SK-N-SH (cell line): ENCODE data around the gene LAMB1. TPM values are rescaled to one million over a fixed set of nuclear protein-coding genes. Genes with fewer than 3 reads are reported as not detected.

Experiments
- CTCF ChIA-PET: fragments of 300-600, 350-600 bp; formaldehyde crosslinking; extraction: SDS; loops from one replicate; lab custom pipeline; 2021; lab: Yijun Ruan, JAX
- POLR2A ChIA-PET: fragments of 350-600 bp; sonication (Branson Sonifier 250); formaldehyde crosslinking; extraction: SDS; loops from one replicate; lab custom pipeline; 2020; ENCODE audit warnings: antibody characterized with exemption, inconsistent platforms; lab: Yijun Ruan, JAX
- DNase-seq: peaks from one replicate; pipeline ENCODE4 v3.0.0; 2012
- H2AFZ ChIP-seq: fragments of 200-600 bp; sonication (generic); 2 replicates; pipeline ENCODE4 v1.8.1; 2016; ENCODE audit warnings: antibody characterized with exemption, mild to moderate bottlenecking, low read depth
- H3F3A ChIP-seq: fragments of 200-600 bp; sonication (generic); replicated peaks from 2 replicates; pipeline ENCODE3; 2016; ENCODE audit warnings: antibody characterized with exemption, mild to moderate bottlenecking; ENCODE audit not compliant: insufficient read depth
- H3K27ac ChIP-seq, 2 experiments: fragments of 200-500 bp in 1 of 2; fragments of 200-600 bp in 1 of 2; sonication (Bioruptor generic) in 1 of 2; sonication (generic), shearing (Covaris generic) in 1 of 2; 2 replicates each; pipeline versions ENCODE4 v1.5.1 to v1.6.1; 2014 to 2016; ENCODE audit warnings: low read depth in 2 of 2, inconsistent platforms in 1 of 2, low read length in 1 of 2, mild to moderate bottlenecking in 1 of 2, mixed read lengths in 1 of 2
- H3K27me3 ChIP-seq: fragments of 200-600 bp; sonication (generic), shearing (Covaris generic); 2 replicates; pipeline ENCODE4 v1.6.1; 2016; ENCODE audit warnings: mixed run types; ENCODE audit not compliant: insufficient read depth
- H3K36me3 ChIP-seq, 2 experiments: fragments of 200-500 bp in 1 of 2; fragments of 200-600 bp in 1 of 2; sonication (Bioruptor generic) in 1 of 2; sonication (generic) in 1 of 2; replicated peaks in 1 of 2; 2 replicates each; pipeline versions ENCODE3 to v1.5.1; 2014 to 2016; ENCODE audit warnings: low read length in 1 of 2, mild to moderate bottlenecking in 1 of 2; ENCODE audit not compliant: insufficient read depth in 2 of 2, control insufficient read depth in 1 of 2
- H3K4me1 ChIP-seq, 2 experiments: fragments of 200-500 bp in 1 of 2; fragments of 200-600 bp in 1 of 2; sonication (Bioruptor generic) in 1 of 2; sonication (generic), shearing (Covaris generic) in 1 of 2; 2 replicates each; pipeline versions ENCODE4 v1.5.1 to v1.6.1; 2014 to 2016; ENCODE audit warnings: low read depth in 1 of 2, low read length in 1 of 2, mixed run types in 1 of 2; ENCODE audit not compliant: insufficient read depth in 2 of 2, control insufficient read depth in 1 of 2
- H3K4me2 ChIP-seq: fragments of 200-600 bp; sonication (generic), shearing (Covaris generic); 2 replicates; pipeline ENCODE4 v1.6.1; 2017; ENCODE audit warnings: mixed run types
- H3K4me3 ChIP-seq, 2 experiments: fragments of 200-500 bp in 1 of 2; fragments of 200-600 bp in 1 of 2; sonication (Bioruptor generic) in 1 of 2; sonication (generic), shearing (Covaris generic) in 1 of 2; 2 replicates each; pipeline versions ENCODE4 v1.5.1 to v1.8.1; 2014 to 2016; ENCODE audit warnings: low read depth in 2 of 2, inconsistent platforms in 1 of 2, low read length in 1 of 2, mild to moderate bottlenecking in 1 of 2, mixed read lengths in 1 of 2, moderate library complexity in 1 of 2
- H3K79me2 ChIP-seq: fragments of 200-600 bp; sonication (generic); 2 replicates; pipeline ENCODE4 v1.8.1; 2017; ENCODE audit warnings: mild to moderate bottlenecking; ENCODE audit not compliant: insufficient read depth
- H3K9ac ChIP-seq: fragments of 200-600 bp; sonication (generic); 2 replicates; pipeline ENCODE4 v1.6.1; 2017; ENCODE audit warnings: mixed run types
- H3K9me2 ChIP-seq: fragments of 200-600 bp; sonication (generic); 2 replicates; pipeline ENCODE4 v1.6.1; 2017; ENCODE audit warnings: mixed run types
- H3K9me3 ChIP-seq: fragments of 200-600 bp; sonication (generic); 2 replicates; pipeline ENCODE4 v1.6.1; 2017; ENCODE audit warnings: mixed run types, mild to moderate bottlenecking, moderate library complexity
- H4K20me1 ChIP-seq: fragments of 200-600 bp; sonication (generic); 2 replicates; pipeline ENCODE4 v1.6.1; 2017; ENCODE audit warnings: mild to moderate bottlenecking, mixed run types; ENCODE audit not compliant: insufficient read depth
- EP300 ChIP-seq, 2 experiments: IDR thresholded peaks; 2 replicates each; pipeline versions ENCODE4 v1.4.0 to v1.6.1; 2012; ENCODE audit warnings: borderline replicate concordance in 1 of 2, low read depth in 1 of 2, low read length in 1 of 2
- FOSL2 ChIP-seq: IDR thresholded peaks from 2 replicates; pipeline ENCODE4 v1.4.0; 2012; ENCODE audit warnings: low read depth, mild to moderate bottlenecking, moderate library complexity, borderline replicate concordance
- FOXM1 ChIP-seq: IDR thresholded peaks from 2 replicates; pipeline ENCODE4 v1.4.0; 2012; ENCODE audit warnings: low read depth, mild to moderate bottlenecking
- IRF3 ChIP-seq: fragments of 150-350 bp; IDR thresholded peaks from 2 replicates; pipeline ENCODE4 v1.6.1; 2016; ENCODE audit warnings: mild to moderate bottlenecking, low read depth, low read length
- JUND ChIP-seq: IDR thresholded peaks from 2 replicates; pipeline ENCODE4 v1.4.0; 2012
- MAX ChIP-seq: IDR thresholded peaks from 2 replicates; pipeline ENCODE4 v1.4.0; 2012; ENCODE audit warnings: low read depth
- MXI1 ChIP-seq: IDR thresholded peaks from 2 replicates; pipeline ENCODE4 v1.6.1; 2012; ENCODE audit warnings: mild to moderate bottlenecking, low read depth, low read length, improper control_type of control experiment
- NRF1 ChIP-seq: IDR thresholded peaks from 2 replicates; pipeline ENCODE4 v1.6.1; 2012; ENCODE audit warnings: low read depth, mild to moderate bottlenecking, low read length
- RAD21 ChIP-seq: IDR thresholded peaks from 2 replicates; pipeline ENCODE4 v1.6.1; 2012; ENCODE audit warnings: mild to moderate bottlenecking, low read length
- REST ChIP-seq: IDR thresholded peaks from 2 replicates; pipeline ENCODE4 v1.6.1; 2012; ENCODE audit warnings: mild to moderate bottlenecking, low read depth, low read length, moderate library complexity
- RXRA ChIP-seq: IDR thresholded peaks from 2 replicates; pipeline ENCODE4 v1.4.0; 2012; ENCODE audit warnings: low read depth, mild to moderate bottlenecking, borderline replicate concordance
- SIN3A ChIP-seq: IDR thresholded peaks from 2 replicates; pipeline ENCODE4 v1.6.1; 2012; ENCODE audit warnings: low read depth, mild to moderate bottlenecking, low read length, moderate library complexity, borderline replicate concordance
- SMC3 ChIP-seq: IDR thresholded peaks from 2 replicates; pipeline ENCODE4 v1.6.1; 2012; ENCODE audit warnings: low read depth, low read length, improper control_type of control experiment
- TCF12 ChIP-seq: IDR thresholded peaks from 2 replicates; pipeline ENCODE4 v1.4.0; 2012
- ZBTB33 ChIP-seq: IDR thresholded peaks from 2 replicates; pipeline ENCODE4 v1.4.0; 2012; ENCODE audit warnings: low read depth, borderline replicate concordance
- WGBS: methylation state at CpG from one replicate; pipeline ENCODE4 v1.1.6; 2017; ENCODE audit warnings: low lambda C conversion rate; 5-methylcytosine and 5-hydroxymethylcytosine counted together
- polyA plus RNA-seq, 3 experiments: library from polyadenylated mRNA; depleted of rRNA; stranded (reverse); fragments of >200 nt; gene quantifications; 2 replicates each; pipeline ENCODE4 v1.2.3, GENCODE V29; 2012

Gene LAMB1
- polyA plus RNA-seq, 1 of the 3 experiments (the other 2 are of a cell fraction): 435 TPM

- H3K36me3 ChIP-seq: no peaks in the 10 kb centered on the region
- no peaks in the 10 kb centered on the region for H3K79me2 ChIP-seq
- H2AFZ ChIP-seq: no peak overlapping the region
- no peak overlapping the region for H3K27ac ChIP-seq
- no peaks in the 10 kb centered on the region for H4K20me1 ChIP-seq
- H3K9ac ChIP-seq: no peak overlapping the region
- no peaks in the 10 kb centered on the region for H3K9me2 ChIP-seq
- WGBS: 78% methylated on average over 6 of the region's 6 CpGs
- TF ChIP-seq SIN3A: no peak
- no peak for TF ChIP-seq TCF12
- TF ChIP-seq FOXM1: no peak
- no peak for TF ChIP-seq RXRA
- no peak for TF ChIP-seq FOSL2
- no peak for TF ChIP-seq JUND
- no peak for TF ChIP-seq MXI1
- no peak for TF ChIP-seq ZBTB33
- TF ChIP-seq EP300 (IDR thresholded peaks at IDR 0.05; ENCODE audit: borderline replicate concordance in 1 of 2, low read depth in 1 of 2, low read length in 1 of 2): no peak
- TF ChIP-seq RAD21: no peak
- no peak for TF ChIP-seq NRF1
- TF ChIP-seq REST: no peak
- TF ChIP-seq IRF3: no peak
- no peak for TF ChIP-seq MAX
- TF ChIP-seq SMC3: no peak
- TF ChIP-seq, all 33 proteins: peak for 0
- H3K9me3 ChIP-seq: no peaks in the 10 kb centered on the region
- ChIA-PET CTCF (interaction anchor here (0.8 to 2.3 kb wide), 3 partner anchors 9 to 197 kb away, joined by 3 to 14 read pairs (median 3); no protein-coding TSS in a partner anchor), POLR2A (no interaction called here)
- H3K27me3 ChIP-seq: peaks cover 9% of the 10 kb centered on the region; the same call in 1 of the 2 replicates
- no peak overlapping the region for H3K4me2 ChIP-seq
- no peak overlapping the region for H3K4me3 ChIP-seq
- no peak for DNase-seq
- H3F3A ChIP-seq: peaks cover 3% of the 10 kb centered on the region
- no peaks in the 10 kb centered on the region for H3K4me1 ChIP-seq
These were observed 118.7 kb downstream of the LAMB1 start for GRCh38 chr7:107884066-107884818.
